ENCODE results near the gene UBASH3B.

Gene UBASH3B

GRCh38 chr11:122731500-122731913, 76.0 kb downstream of the UBASH3B start:
- in situ Hi-C loops (cut with MboI; ENCODE audit: low sequenced_read_pairs), result no loop called here

- in situ Hi-C loops (cut with MboI; ENCODE audit: low sequenced_read_pairs), result no loop called here
Observed at GRCh38 chr11:122732342-122733315, 77.1 kb downstream of the UBASH3B start.

GRCh38 chr11:122733318-122733717, 77.8 kb downstream of the UBASH3B start:
- in situ Hi-C loops (cut with MboI; ENCODE audit: low sequenced_read_pairs), result no loop called here

- in situ Hi-C loops (cut with MboI; ENCODE audit: low sequenced_read_pairs), result no loop called here
Observed at GRCh38 chr11:122734848-122735496, 79.5 kb downstream of the UBASH3B start.

- in situ Hi-C loops (cut with MboI; ENCODE audit: low sequenced_read_pairs), result no loop called here
Observed at GRCh38 chr11:122737951-122738693, 82.6 kb downstream of the UBASH3B start.

GRCh38 chr11:122741613-122742300, 86.2 kb downstream of the UBASH3B start:
- in situ Hi-C loops (cut with MboI; ENCODE audit: low sequenced_read_pairs), result no loop called here

GRCh38 chr11:122742301-122743018, 86.9 kb downstream of the UBASH3B start:
- in situ Hi-C loops (cut with MboI; ENCODE audit: low sequenced_read_pairs), result no loop called here

GRCh38 chr11:122743097-122743741, 87.7 kb downstream of the UBASH3B start:
- in situ Hi-C loops (cut with MboI; ENCODE audit: low sequenced_read_pairs), result no loop called here

GRCh38 chr11:122743949-122744348, 88.4 kb downstream of the UBASH3B start:
- in situ Hi-C loops (cut with MboI; ENCODE audit: low sequenced_read_pairs), result no loop called here

GRCh38 chr11:122744357-122744756, 88.8 kb downstream of the UBASH3B start:
- in situ Hi-C loops (cut with MboI; ENCODE audit: low sequenced_read_pairs), result no loop called here

- in situ Hi-C loops (cut with MboI; ENCODE audit: low sequenced_read_pairs), result no loop called here
Observed at GRCh38 chr11:122745111-122745510, 89.6 kb downstream of the UBASH3B start.

GRCh38 chr11:122746050-122746478, 90.5 kb downstream of the UBASH3B start:
- in situ Hi-C loops (cut with MboI; ENCODE audit: low sequenced_read_pairs), result no loop called here

GRCh38 chr11:122746611-122747244, 91.2 kb downstream of the UBASH3B start:
- in situ Hi-C loops (cut with MboI; ENCODE audit: low sequenced_read_pairs), result no loop called here

- in situ Hi-C loops (cut with MboI; ENCODE audit: low sequenced_read_pairs), result no loop called here
Observed at GRCh38 chr11:122747351-122747781, 91.8 kb downstream of the UBASH3B start.

GRCh38 chr11:122749005-122749687, 93.6 kb downstream of the UBASH3B start:
- in situ Hi-C loops (cut with MboI; ENCODE audit: low sequenced_read_pairs), result no loop called here

GRCh38 chr11:122750049-122750448, 94.5 kb downstream of the UBASH3B start:
- in situ Hi-C loops (cut with MboI; ENCODE audit: low sequenced_read_pairs), result no loop called here

GRCh38 chr11:122751292-122752070, 96.0 kb downstream of the UBASH3B start:
- in situ Hi-C loops (cut with MboI; ENCODE audit: low sequenced_read_pairs), result no loop called here

- in situ Hi-C loops (cut with MboI; ENCODE audit: low sequenced_read_pairs), result no loop called here
Observed at GRCh38 chr11:122754028-122754427, 98.5 kb downstream of the UBASH3B start.

All from hTERT RPE-1 (cell line).